K562 (cell line): ENCODE measurements around the gene PROM2. TPM values are rescaled to one million over a fixed set of nuclear protein-coding genes. Genes with fewer than 3 reads are reported as not detected.

Experiments used
- CBX2 ChIP-seq: fragments of 200-600 bp; sonication (generic); IDR thresholded peaks from one replicate; pipeline ENCODE4 v1.6.1; 2012; ENCODE audit warnings: mild to moderate bottlenecking, low read length, inconsistent platforms; ENCODE audit not compliant: insufficient read depth, poor library complexity, severe bottlenecking
- CBX3 ChIP-seq, 2 experiments: IDR thresholded peaks; 1 replicate in 1 of 2; 2 replicates in 1 of 2; pipeline ENCODE4 v1.6.1; 2012; ENCODE audit warnings: inconsistent platforms in 2 of 2, low read length in 2 of 2, borderline replicate concordance in 1 of 2, control low read depth in 1 of 2
- CEBPB ChIP-seq: fragments of 450-650 bp; IDR thresholded peaks from 2 replicates; pipeline ENCODE4 v1.6.1; 2016; ENCODE audit warnings: missing genetic modification characterization, missing compliant biosample characterization
- CEBPG ChIP-seq, 3 experiments: fragments of 200-800 bp in 1 of 3; sonication (Bioruptor generic) in 1 of 3; sonication (generic) in 1 of 3; formaldehyde crosslinking in 1 of 3; IDR thresholded peaks in 2 of 3; conservative IDR thresholded peaks in 1 of 3; 2 replicates each; pipeline versions ENCODE4 v1.6.1 to v1.8.0; 2016 to 2022; ENCODE audit warnings: missing compliant biosample characterization in 2 of 3, missing genetic modification characterization in 2 of 3, mild to moderate bottlenecking in 1 of 3, missing genetic modification reagents in 1 of 3
- CREM ChIP-seq: IDR thresholded peaks from 2 replicates; pipeline ENCODE4 v1.6.1; 2014; ENCODE audit warnings: antibody characterized with exemption, low read depth
- CTCF ChIP-seq, 3 experiments: IDR thresholded peaks in 2 of 3; conservative IDR thresholded peaks in 1 of 3; 2 replicates each; pipeline ENCODE4 v1.5.1; 2011 to 2012; ENCODE audit warnings: low read length in 3 of 3, mild to moderate bottlenecking in 3 of 3, control low read depth in 2 of 3, improper control_type of control experiment in 1 of 3, inconsistent platforms in 1 of 3, low read depth in 1 of 3, mixed read lengths in 1 of 3, moderate library complexity in 1 of 3; ENCODE audit not compliant: insufficient read depth in 2 of 3
- DACH1 ChIP-seq: fragments of 450-650 bp; IDR thresholded peaks from 2 replicates; pipeline ENCODE4 v1.6.1; 2018; ENCODE audit not compliant: partially characterized antibody
- FOXK2 ChIP-seq, 2 experiments: fragments of 450-650 bp; IDR thresholded peaks in 1 of 2; conservative IDR thresholded peaks in 1 of 2; 2 replicates each; pipeline ENCODE4 v1.6.1; 2016; ENCODE audit warnings: low read depth in 2 of 2, mild to moderate bottlenecking in 1 of 2
- JUN ChIP-seq, 2 experiments: sonication (generic) in 1 of 2; formaldehyde crosslinking in 1 of 2; IDR thresholded peaks; 2 replicates each; pipeline versions ENCODE4 v1.6.1 to v1.8.0; 2012 to 2022; ENCODE audit warnings: borderline replicate concordance in 2 of 2, mild to moderate bottlenecking in 2 of 2, improper control_type of control experiment in 1 of 2, low read depth in 1 of 2, low read length in 1 of 2, missing genetic modification reagents in 1 of 2
- MTA2 ChIP-seq: fragments of 450-650 bp; IDR thresholded peaks from 2 replicates; pipeline ENCODE4 v1.6.1; 2016; ENCODE audit warnings: low read depth
- SMC3 ChIP-seq: conservative IDR thresholded peaks from 2 replicates; pipeline ENCODE4 v1.6.1; 2011; ENCODE audit warnings: low read depth, low read length, improper control_type of control experiment; ENCODE audit not compliant: insufficient read depth
- STAT6 ChIP-seq: sonication (generic); formaldehyde crosslinking; IDR thresholded peaks from 2 replicates; pipeline ENCODE4 v1.8.1; 2023; ENCODE audit warnings: mild to moderate bottlenecking, missing genetic modification reagents
- TFAP4 ChIP-seq: sonication (generic); formaldehyde crosslinking; IDR thresholded peaks from 2 replicates; pipeline ENCODE4 v1.8.0; 2022; ENCODE audit warnings: missing genetic modification reagents, mild to moderate bottlenecking, moderate library complexity, borderline replicate concordance
- ZBTB1 ChIP-seq: sonication (generic); formaldehyde crosslinking; IDR thresholded peaks from 2 replicates; pipeline ENCODE4 v1.8.1; 2023; ENCODE audit warnings: missing genetic modification reagents, low read depth, mild to moderate bottlenecking, borderline replicate concordance
- ZBTB7A ChIP-seq: IDR thresholded peaks from 2 replicates; pipeline ENCODE4 v1.6.1; 2011; ENCODE audit warnings: low read depth, mild to moderate bottlenecking, low read length, moderate library complexity, borderline replicate concordance; ENCODE audit not compliant: control insufficient read depth
- ZNF280A ChIP-seq: fragments of 450-650 bp; IDR thresholded peaks from 2 replicates; pipeline ENCODE4 v1.6.1; 2018; ENCODE audit warnings: mild to moderate bottlenecking, low read depth; ENCODE audit not compliant: partially characterized antibody
- ZNF354B ChIP-seq: fragments of 250-450 bp; sonication (Bioruptor Pico); IDR thresholded peaks from 2 replicates; pipeline ENCODE4 v1.4.0; 2020
- polyA plus RNA-seq, 8 experiments: library from polyadenylated mRNA; depleted of rRNA in 4 of 8; stranded (reverse) in 5 of 8; unstranded in 3 of 8; fragments of >200 nt; fragmentation: Nextera tagmentation in 2 of 8; fragmentation: Illumina TruSeq in 1 of 8; extraction: Ambion mirVana in 2 of 8; extraction: Trizol in 1 of 8; gene quantifications; 2 replicates each; pipeline versions ENCODE4 v1.2.1 to v1.2.3, GENCODE V29; 2011 to 2014; ENCODE audit warnings: inconsistent platforms in 1 of 8, missing spikeins in 1 of 8
- total RNA-seq, 7 experiments: library from RNA; depleted of rRNA in 6 of 7; stranded (reverse); fragments of >200 nt in 6 of 7; fragmentation: Illumina TruSeq in 2 of 7; extraction: Trizol in 2 of 7; gene quantifications; 2 replicates each; pipeline versions ENCODE4 v1.2.1 to v1.2.3, GENCODE V29; 2011 to 2021; ENCODE audit warnings: low replicate concordance in 1 of 7

PROM2 gene
- total and polyA plus RNA-seq, 9 of the 15 experiments (the other 6 are each of a cell fraction or from before 2014, with no cell fraction given): not detected

- no peak for TF ChIP-seq STAT6 (CRISPR knock-in tag)
- TF ChIP-seq DACH1: no peak
- 0 out of 3 replicates have a peak, but pooled peaks of 1 of the 2 experiments have one; percentile 23 for TF ChIP-seq CBX3 (IDR thresholded peaks at IDR 0.05; ENCODE audit: borderline replicate concordance in 1 of 2, low read length in 2 of 2)
- peak; percentile 11; the same call in 1 of the 2 replicates for TF ChIP-seq CEBPB
- TF ChIP-seq SMC3: peak; percentile 65
- TF ChIP-seq ZBTB7A: peak; percentile 75
- peak; percentile 78 to 89 (median 87) for TF ChIP-seq CTCF (IDR thresholded peaks at IDR 0.05 in 2 of 3, conservative IDR thresholded peaks at IDR 0.05 in 1 of 3; ENCODE audit: insufficient read depth in 2 of 3, low read depth in 1 of 3, low read length in 3 of 3)
- TF ChIP-seq CBX2: no peak
- no peak for TF ChIP-seq ZNF354B (CRISPR knock-in tag)
- TF ChIP-seq ZBTB1: no peak
- no peak for TF ChIP-seq ZNF280A
- TF ChIP-seq CEBPG (CRISPR knock-in tag; IDR thresholded peaks at IDR 0.05): no peak
- 0 out of 4 replicates have a peak, but pooled peaks of 1 of the 2 experiments have one; percentile 36 for TF ChIP-seq CEBPG (tag; conservative IDR thresholded peaks at IDR 0.05 in 1 of 2, IDR thresholded peaks at IDR 0.05 in 1 of 2)
- TF ChIP-seq CREM: 0 out of 2 replicates have a peak, but pooled peaks have one; percentile 17
- no peak for TF ChIP-seq FOXK2 (conservative IDR thresholded peaks at IDR 0.05 in 1 of 2, IDR thresholded peaks at IDR 0.05 in 1 of 2; ENCODE audit: low read depth in 2 of 2)
- TF ChIP-seq TFAP4 (CRISPR knock-in tag): 0 out of 2 replicates have a peak, but pooled peaks have one; percentile 39
- no peak for TF ChIP-seq MTA2
- peak; percentile 47; the same call in 1 of the 2 replicates for TF ChIP-seq JUN (IDR thresholded peaks at IDR 0.05; ENCODE audit: borderline replicate concordance, low read depth, low read length)
- TF ChIP-seq JUN (CRISPR knock-in tag; IDR thresholded peaks at IDR 0.05; ENCODE audit: borderline replicate concordance): no peak
Measured at GRCh38 chr2:95231723-95232122, 42.5 kb upstream of the PROM2 start (continued).
